Measurements from ENCODE around the gene CAPN12.

GRCh38 chr19:38741670-38742069, 2.6 kb downstream of the CAPN12 start:
- TF ChIP-seq CTCF (IDR thresholded peaks at IDR 0.05; ENCODE audit: low read depth, low read length, missing input control) (no peak), RXRA (IDR thresholded peaks at IDR 0.05) (no peak), TAF1 (conservative IDR thresholded peaks at IDR 0.05) (no peak), ATF3 (IDR thresholded peaks at IDR 0.05) (no peak), GABPA (IDR thresholded peaks at IDR 0.05 in 1 of 2, conservative IDR thresholded peaks at IDR 0.05 in 1 of 2) (no peak), HNF4A (conservative IDR thresholded peaks at IDR 0.05) (no peak), FOXA1 (IDR thresholded peaks at IDR 0.05) (no peak), REST (IDR thresholded peaks at IDR 0.05) (no peak), EGR1 (IDR thresholded peaks at IDR 0.05; ENCODE audit: low read depth in 2 of 2) (no peak), YY1 (IDR thresholded peaks at IDR 0.05) (no peak), SP1 (IDR thresholded peaks at IDR 0.05) (no peak)
